NAMALWA (cell line): ENCODE results near the gene ETV4.
"Not testable (repeated sequence)": the region's sequence is repeated elsewhere in the genome, so short reads cannot be mapped to it uniquely, and the experiment has no call there.

Source experiments
- DNase-seq: peaks from one replicate; pipeline ENCODE4 v3.0.0-alpha.2; 2015; ENCODE audit warnings: low spot score

The ETV4 gene

GRCh38 chr17:43515656-43516055 is 30.5 kb downstream of the ETV4 start:
- DNase-seq, result no peak

- not testable (repeated sequence) for DNase-seq
Measured at GRCh38 chr17:43511199-43511598, 34.9 kb downstream of the ETV4 start.

- DNase-seq, result not testable (repeated sequence)
Measured at GRCh38 chr17:43509440-43509839, 36.7 kb downstream of the ETV4 start.

GRCh38 chr17:43490621-43491020 is 55.5 kb downstream of the ETV4 start:
- DNase-seq, result no peak

- DNase-seq, result peak; percentile 99
Measured at GRCh38 chr17:43483674-43484551, 62.2 kb downstream of the ETV4 start, which contains the start of gene DHX8. TSS of gene DHX8 (plus strand) at chr17:43483975. CDS start at chr17:43484038, 63 bp downstream.

- DNase-seq, result no peak
Measured at GRCh38 chr17:43482103-43483012, 63.8 kb downstream of the ETV4 start.

- DNase-seq, result no peak
Measured at GRCh38 chr17:43479948-43480347, 66.2 kb downstream of the ETV4 start.
